Endothelial cell of umbilical vein (primary cell): ENCODE measurements around the gene SPPL3. TPM values are rescaled to one million over a fixed set of nuclear protein-coding genes. Genes with fewer than 3 reads are reported as not detected.

Source experiments
- BruUV-seq: library from RNA; stranded (reverse); fragments of 400-500 nt; replicated peaks from 2 replicates; lab custom pipeline; 2021; lab: Mats Ljungman, UMichigan
- CTCF ChIA-PET: fragments of 300-600, 350-600 bp; sonication (Branson Sonifier 250); formaldehyde crosslinking; loops from one replicate; lab custom pipeline; 2021; ENCODE audit warnings: antibody characterized with exemption, inconsistent platforms; lab: Charles Lee
- POLR2A ChIA-PET: fragments of 300-600, 350-600 bp; sonication (Branson Sonifier 250); formaldehyde crosslinking; loops from one replicate; lab custom pipeline; 2021; ENCODE audit warnings: antibody characterized with exemption, inconsistent platforms; lab: Charles Lee
- DNase-seq: peaks from one replicate; pipeline ENCODE4 v3.0.0-alpha.2; 2011; ENCODE audit warnings: low read depth, low spot score
- FAIRE-seq: peaks from 2 replicates; lab custom pipeline; 2011; peaks lifted over from hg19 to GRCh38; lab: Jason Lieb, UNC
- H2AFZ ChIP-seq: 2 replicates; pipeline ENCODE4 v1.6.0; 2012; ENCODE audit warnings: low read depth, low read length, control low read depth, inconsistent platforms
- H3K27ac ChIP-seq: 2 replicates; pipeline ENCODE4 v1.5.1; 2011; ENCODE audit warnings: low read depth, mild to moderate bottlenecking, control low read depth, low read length, moderate library complexity; ENCODE audit not compliant: insufficient read depth
- H3K27me3 ChIP-seq, 2 experiments: 2 replicates each; pipeline versions ENCODE4 v1.6.0 to v1.6.1; 2011; ENCODE audit warnings: low read length in 2 of 2, mixed read lengths in 1 of 2; ENCODE audit not compliant: control insufficient read depth in 2 of 2, insufficient read depth in 2 of 2
- H3K36me3 ChIP-seq, 2 experiments: 2 replicates in 1 of 2; 3 replicates in 1 of 2; pipeline ENCODE4 v1.5.1; 2011; ENCODE audit warnings: low read length in 2 of 2, mild to moderate bottlenecking in 1 of 2, moderate library complexity in 1 of 2; ENCODE audit not compliant: control insufficient read depth in 2 of 2, insufficient read depth in 2 of 2; ENCODE audit errors: extremely low read depth in 1 of 2
- H3K4me1 ChIP-seq: 3 replicates; pipeline ENCODE4 v1.5.1; 2011; ENCODE audit warnings: mild to moderate bottlenecking, low read length; ENCODE audit not compliant: control insufficient read depth, insufficient read depth; ENCODE audit errors: extremely low read depth
- H3K4me2 ChIP-seq: 2 replicates; pipeline ENCODE4 v1.6.1; 2011; ENCODE audit warnings: low read length, control low read depth, mixed read lengths; ENCODE audit not compliant: insufficient read depth
- H3K4me3 ChIP-seq, 3 experiments: fragments of 200-600 bp in 1 of 3; sonication (generic), shearing (Covaris generic) in 1 of 3; replicated peaks in 1 of 3; 2 replicates each; pipeline ENCODE4 v1.5.1; 2011 to 2016; ENCODE audit warnings: control low read depth in 3 of 3, low read length in 3 of 3, mild to moderate bottlenecking in 2 of 3, inconsistent platforms in 1 of 3, low read depth in 1 of 3, moderate library complexity in 1 of 3; ENCODE audit not compliant: insufficient read depth in 1 of 3
- H3K79me2 ChIP-seq: 2 replicates; pipeline ENCODE4 v1.6.0; 2012; ENCODE audit warnings: low read length, inconsistent platforms; ENCODE audit not compliant: control insufficient read depth, insufficient read depth
- H3K9ac ChIP-seq: replicated peaks from 2 replicates; pipeline ENCODE3; 2011; ENCODE audit warnings: low read length, control low read depth; ENCODE audit not compliant: insufficient read depth; ENCODE audit errors: extremely low read depth
- H3K9me1 ChIP-seq: replicated peaks from 3 replicates; pipeline ENCODE4 v1.6.0; 2011; ENCODE audit warnings: mild to moderate bottlenecking, low read length; ENCODE audit not compliant: control insufficient read depth, insufficient read depth; ENCODE audit errors: extremely low read depth
- H3K9me3 ChIP-seq: replicated peaks from 2 replicates; pipeline ENCODE4 v1.5.1; 2012; ENCODE audit warnings: low read length, inconsistent platforms; ENCODE audit not compliant: control insufficient read depth, insufficient read depth
- H4K20me1 ChIP-seq: replicated peaks from 2 replicates; pipeline ENCODE3; 2011; ENCODE audit warnings: mild to moderate bottlenecking, low read length; ENCODE audit not compliant: control insufficient read depth, insufficient read depth; ENCODE audit errors: extremely low read depth
- FOS ChIP-seq: IDR thresholded peaks from 2 replicates; pipeline ENCODE4 v1.6.1; 2011; ENCODE audit warnings: mild to moderate bottlenecking, low read length, moderate library complexity, borderline replicate concordance; ENCODE audit not compliant: insufficient read depth
- GATA2 ChIP-seq: IDR thresholded peaks from 2 replicates; pipeline ENCODE4 v1.7.0; 2011; ENCODE audit warnings: low read depth, mild to moderate bottlenecking, moderate library complexity, mixed read lengths, low read length; ENCODE audit not compliant: insufficient read length, insufficient read depth
- POLR2A ChIP-seq: IDR thresholded peaks from 2 replicates; pipeline ENCODE4 v1.6.1; 2012; ENCODE audit warnings: low read depth, mild to moderate bottlenecking, control low read depth, low read length
- POLR2AphosphoS5 ChIP-seq: IDR thresholded peaks from 2 replicates; pipeline ENCODE4 v1.6.1; 2012; ENCODE audit warnings: low read depth, mild to moderate bottlenecking, control low read depth, low read length, moderate library complexity; ENCODE audit not compliant: insufficient read depth
- dilution Hi-C: fragments of 300-500 bp; cut with MboI; formaldehyde crosslinking; loops from one replicate; pipeline ENCODE4 v1.15.0; 2019; ENCODE audit warnings: low sequenced_read_pairs; ENCODE audit not compliant: extremely low pct_ligation_motif_present
- intact Hi-C: fragments of 100-400 bp; cut with micrococcal nuclease; formaldehyde crosslinking; loops from one replicate; pipeline ENCODE4 v1.10.0; 2022
- polyA plus RNA-seq, 4 experiments: library from polyadenylated mRNA; depleted of rRNA in 3 of 4; stranded (reverse) in 3 of 4; unstranded in 1 of 4; fragments of >200 nt; gene quantifications; 2 replicates each; pipeline versions ENCODE4 v1.2.1 to v1.2.3, GENCODE V29; 2011 to 2012; ENCODE audit warnings: missing spikeins in 1 of 4
- total RNA-seq: library from RNA; stranded (reverse); gene quantifications from 2 replicates; pipeline ENCODE4 v1.2.3, GENCODE V29; 2021
- TF ChIP-seq, protein P1 (sequence below): IDR thresholded peaks from 2 replicates; pipeline ENCODE4 v1.6.1; 2011; ENCODE audit not compliant: insufficient read depth, insufficient read length

SPPL3 gene
- total and polyA plus RNA-seq, 2 donors (not counting 3 experiments of a cell fraction or from before 2014, with no cell fraction given) = 30.6 to 53.0 TPM

DNA sequence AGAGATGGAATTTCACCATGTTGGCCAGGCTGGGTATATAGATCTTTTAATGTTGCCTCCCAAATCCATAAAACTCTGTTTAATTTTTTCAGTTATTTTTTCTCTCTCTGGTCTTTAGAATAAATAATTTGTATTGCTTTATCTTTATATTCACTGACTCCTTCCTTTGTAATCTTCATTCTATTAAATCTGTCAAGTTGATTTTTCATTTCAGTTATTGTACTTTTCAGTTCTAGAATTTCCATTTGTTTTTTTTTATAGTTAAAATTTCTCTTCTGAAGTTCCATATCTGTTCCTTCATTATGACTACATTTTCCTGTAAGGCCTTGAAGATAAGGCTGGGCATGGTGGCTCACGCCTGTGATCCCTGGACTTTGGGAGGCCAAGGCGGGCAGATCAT lies 13.6 kb upstream of the SPPL3 start:
- no peak overlapping the region for H3K27ac ChIP-seq
- H3K4me2 ChIP-seq = no peak overlapping the region
- H2AFZ ChIP-seq = no peak overlapping the region
- POLR2A ChIA-PET = no interaction called here
- H3K9ac ChIP-seq = no peak overlapping the region
- H3K27me3 ChIP-seq = peaks cover 2 to 4% of the 10 kb centered on the region in 2 experiments
- intact Hi-C loops = no loop called here
- no peaks in the 10 kb centered on the region for H3K9me3 ChIP-seq
- H3K79me2 ChIP-seq = no peaks in the 10 kb centered on the region
- dilution Hi-C loops = no loop called here
- BruUV-seq = no TSS peak
- no peaks in the 10 kb centered on the region for H3K4me1 ChIP-seq
- H4K20me1 ChIP-seq = no peaks in the 10 kb centered on the region
- CTCF ChIA-PET = no interaction called here
- no peak for TF ChIP-seq POLR2A
- TF ChIP-seq FOS = no peak
- H3K4me3 ChIP-seq = no peak overlapping the region
- DNase-seq (no peak), FAIRE-seq (no peak)
- H3K36me3 ChIP-seq = no peaks in the 10 kb centered on the region
- H3K9me1 ChIP-seq = no peaks in the 10 kb centered on the region

DNA sequence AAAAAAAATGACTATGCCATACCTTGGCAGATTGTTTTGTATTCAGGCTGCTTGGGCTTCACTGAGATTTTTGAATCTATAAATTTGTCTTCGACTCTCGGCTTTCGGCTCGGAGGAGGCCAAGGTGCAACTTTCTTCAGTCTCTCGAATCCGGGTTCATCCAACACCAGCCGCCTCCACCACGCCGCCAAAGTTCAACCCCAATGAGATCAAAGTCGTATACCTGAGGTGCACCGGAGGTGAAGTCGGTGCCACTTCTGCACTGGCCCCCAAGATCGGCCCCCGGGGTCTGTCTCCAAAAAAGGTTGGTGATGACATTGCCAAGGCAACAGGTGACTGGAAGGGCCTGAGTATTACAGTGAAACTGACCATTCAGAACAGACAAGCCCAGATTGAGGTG lies 12.4 kb upstream of the SPPL3 start:
- Histone ChIP-seq H3K4me3 (no peak overlapping the region), H4K20me1 (no peaks in the 10 kb centered on the region), H3K9me3 (no peaks in the 10 kb centered on the region), H3K79me2 (no peaks in the 10 kb centered on the region), H3K4me1 (no peaks in the 10 kb centered on the region), H3K9me1 (no peaks in the 10 kb centered on the region), H3K36me3 (no peaks in the 10 kb centered on the region), H3K4me2 (no peak overlapping the region), H3K9ac (no peak overlapping the region), H3K27me3 (peaks cover 2 to 4% of the 10 kb centered on the region in 2 experiments), H3K27ac (no peak overlapping the region), H2AFZ (no peak overlapping the region)
- BruUV-seq = no TSS peak
- POLR2A ChIA-PET = no interaction called here
- DNase-seq (no peak), FAIRE-seq (no peak)
- TF ChIP-seq POLR2AphosphoS5 = no peak
- TF ChIP-seq, protein P1, sequence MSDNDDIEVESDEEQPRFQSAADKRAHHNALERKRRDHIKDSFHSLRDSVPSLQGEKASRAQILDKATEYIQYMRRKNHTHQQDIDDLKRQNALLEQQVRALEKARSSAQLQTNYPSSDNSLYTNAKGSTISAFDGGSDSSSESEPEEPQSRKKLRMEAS = no peak
- no peak for TF ChIP-seq FOS
- TF ChIP-seq POLR2A = no peak
- no peak for TF ChIP-seq GATA2
- dilution Hi-C loops = no loop called here
- CTCF ChIA-PET = no interaction called here
- intact Hi-C loops = no loop called here
